ENCODE data around the gene TALDO1. TPM values are rescaled to one million over a fixed set of nuclear protein-coding genes. Genes with fewer than 3 reads are reported as not detected.

Gene TALDO1
- total RNA-seq, 2 experiments from 2014 or later, result 219 to 268 TPM

DNA sequence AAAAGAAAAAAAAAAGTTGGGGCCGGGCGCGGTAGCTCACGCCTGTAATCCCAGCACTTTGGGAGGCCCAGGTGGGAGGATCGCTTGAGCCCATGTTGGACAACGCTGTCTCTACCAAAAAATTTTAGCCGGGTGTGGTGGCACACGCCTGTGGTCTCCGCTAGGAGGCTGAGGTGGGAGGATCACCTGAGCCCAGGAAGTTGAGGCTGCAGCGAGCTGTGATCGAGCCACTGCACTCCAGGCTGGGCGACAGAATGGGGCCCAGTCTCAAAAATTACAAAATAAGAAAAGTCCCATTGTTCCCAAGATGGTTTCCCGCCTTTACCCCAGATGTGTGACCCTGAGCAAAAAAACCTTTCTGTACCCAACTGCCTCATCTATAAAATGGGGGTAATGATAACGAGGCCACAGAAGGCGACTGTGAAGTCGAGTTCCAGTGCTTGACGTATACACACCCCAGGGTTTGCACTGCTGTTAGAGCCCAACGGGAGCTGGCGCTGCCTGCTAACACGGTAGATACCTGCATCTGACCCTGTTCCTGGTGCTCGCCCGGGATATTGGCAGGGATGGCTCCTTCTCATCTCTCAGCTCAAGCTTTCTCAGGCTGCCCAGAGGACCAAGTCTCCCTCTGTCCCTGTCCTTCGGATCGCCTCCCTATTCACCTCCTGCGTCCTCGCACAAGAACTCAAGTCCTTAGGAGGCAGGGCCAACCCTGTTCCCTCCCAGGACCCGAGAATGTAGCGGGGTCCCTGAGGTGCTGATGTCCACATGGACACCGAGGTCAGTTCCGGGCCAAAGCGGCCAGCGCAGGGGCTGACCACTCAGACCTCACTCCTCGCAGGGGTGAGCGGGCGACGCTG lies 61.4 kb downstream of the TALDO1 start:
- Mint-ChIP-seq H3K4me3 (peak overlapping the region; percentile 90), H3K36me3 (ENCODE audit: low read depth) (peaks cover 28% of the 10 kb centered on the region), H3K9me3 (no peaks in the 10 kb centered on the region), H3K4me1 (peaks cover 46% of the 10 kb centered on the region), H3K27ac (peak overlapping the region; percentile 98), H3K27me3 (no peaks in the 10 kb centered on the region)
- ChIA-PET POLR2A (no interaction called here), CTCF (interaction anchor here (0.6 to 2.2 kb wide), 7 partner anchors 8 to 25 kb away, joined by 3 to 12 read pairs (median 6); partner anchors contain the start of gene PNPLA2)
- DNase-seq, result peak; percentile 40

DNA sequence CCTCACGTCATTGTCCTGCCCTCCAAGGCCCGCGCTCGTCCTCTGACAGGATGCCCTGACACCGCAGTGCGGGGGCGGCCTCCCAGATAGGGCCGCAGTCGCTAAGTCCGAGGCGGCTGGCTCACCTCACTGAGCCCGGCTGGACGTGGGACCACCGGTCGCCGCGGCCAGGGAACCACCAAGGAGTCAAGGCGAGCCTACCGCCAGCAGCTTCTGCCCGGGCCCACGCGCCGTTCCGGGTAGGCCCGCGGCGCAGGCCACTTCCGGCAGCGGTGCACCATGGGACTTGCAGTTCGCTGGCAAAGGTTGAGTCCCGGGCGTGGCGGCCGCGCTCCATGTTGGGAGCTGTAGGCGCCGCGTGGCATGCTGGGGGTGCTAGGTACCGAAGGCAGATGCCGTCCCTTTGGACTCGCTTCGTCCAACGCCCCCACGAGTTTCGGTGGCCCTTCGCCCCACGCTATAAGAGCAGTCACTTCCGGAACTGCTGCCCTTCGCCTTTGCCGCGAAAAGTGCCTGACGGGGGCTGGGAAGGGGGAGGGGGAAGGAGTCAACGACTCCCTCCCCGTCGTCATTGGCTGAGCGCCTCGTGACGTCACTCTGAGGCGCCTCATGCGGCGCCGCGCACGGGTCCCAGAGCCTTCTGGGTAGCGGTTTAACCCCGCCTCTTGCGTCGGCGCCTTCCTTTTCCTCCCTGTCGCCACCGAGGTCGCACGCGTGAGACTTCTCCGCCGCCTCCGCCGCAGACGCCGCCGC lies 62.2 kb downstream of the TALDO1 start, which contains the start of gene RPLP2:
Gene RPLP2 (plus strand): TSS at position 681 of the 753 bp plus-strand sequence. CDS start 268 bp downstream, outside the sequence.
- POLR2A ChIA-PET, result interaction anchor here (0.5 to 0.8 kb wide), 2 partner anchors 10 to 505 kb away, joined by 3 to 4 read pairs; no protein-coding TSS in a partner anchor

DNA sequence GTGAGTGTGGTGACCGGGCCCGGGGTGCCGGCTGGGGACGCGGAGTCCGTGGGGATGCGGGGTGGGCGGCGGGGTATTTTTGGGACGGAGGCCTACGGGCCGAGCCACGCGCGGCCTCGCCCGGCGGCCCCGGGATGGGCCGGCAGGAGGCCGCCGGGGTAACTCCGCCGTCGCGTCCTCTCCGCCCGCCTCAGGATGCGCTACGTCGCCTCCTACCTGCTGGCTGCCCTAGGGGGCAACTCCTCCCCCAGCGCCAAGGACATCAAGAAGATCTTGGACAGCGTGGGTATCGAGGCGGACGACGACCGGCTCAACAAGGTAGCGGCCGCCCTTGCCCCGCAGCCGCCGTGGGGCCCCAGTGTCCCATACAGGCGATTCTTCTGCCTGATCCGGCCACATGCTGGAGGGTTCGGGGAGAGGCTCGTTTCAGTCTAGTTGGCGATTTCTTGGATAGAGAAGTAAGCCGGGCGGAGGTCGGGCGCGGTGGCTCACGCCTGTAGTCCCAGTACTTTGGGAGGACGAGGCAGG lies 62.8 kb downstream of the TALDO1 start:
- no peak for DNase-seq
- no peaks in the 10 kb centered on the region for H3K27me3 Mint-ChIP-seq
- H3K9me3 Mint-ChIP-seq, result no peaks in the 10 kb centered on the region
- H3K4me1 Mint-ChIP-seq, result peaks cover 46% of the 10 kb centered on the region
- ChIA-PET CTCF (interaction anchor here (2.0 to 2.2 kb wide), 2 partner anchors 8 to 9 kb away, joined by 6 to 12 read pairs; partner anchors contain the start of gene PNPLA2), POLR2A (interaction anchor here (0.8 kb wide), 1 partner anchor 9 kb away, joined by 3 read pairs; no protein-coding TSS in a partner anchor)
- peak overlapping the region; percentile 90 for H3K4me3 Mint-ChIP-seq
- peak overlapping the region; percentile 98 for H3K27ac Mint-ChIP-seq
- H3K36me3 Mint-ChIP-seq (ENCODE audit: low read depth), result peaks cover 26% of the 10 kb centered on the region

More for the DNA sequence above, 62.2 kb downstream of the TALDO1 start, which contains the start of gene RPLP2:
- CTCF ChIA-PET, result interaction anchor here (1.2 to 2.2 kb wide), 4 partner anchors 8 to 23 kb away, joined by 4 to 12 read pairs (median 5); partner anchors contain the start of gene PNPLA2
- peak; percentile 98 for DNase-seq
- Mint-ChIP-seq H3K9me3 (no peaks in the 10 kb centered on the region), H3K4me3 (peak within 1 kb of the TSS; percentile 90), H3K27me3 (no peaks in the 10 kb centered on the region), H3K4me1 (peaks cover 46% of the 10 kb centered on the region), H3K27ac (peak within 1 kb of the TSS; percentile 98), H3K36me3 (ENCODE audit: low read depth) (peaks cover 26% of the 10 kb centered on the region)

DNA sequence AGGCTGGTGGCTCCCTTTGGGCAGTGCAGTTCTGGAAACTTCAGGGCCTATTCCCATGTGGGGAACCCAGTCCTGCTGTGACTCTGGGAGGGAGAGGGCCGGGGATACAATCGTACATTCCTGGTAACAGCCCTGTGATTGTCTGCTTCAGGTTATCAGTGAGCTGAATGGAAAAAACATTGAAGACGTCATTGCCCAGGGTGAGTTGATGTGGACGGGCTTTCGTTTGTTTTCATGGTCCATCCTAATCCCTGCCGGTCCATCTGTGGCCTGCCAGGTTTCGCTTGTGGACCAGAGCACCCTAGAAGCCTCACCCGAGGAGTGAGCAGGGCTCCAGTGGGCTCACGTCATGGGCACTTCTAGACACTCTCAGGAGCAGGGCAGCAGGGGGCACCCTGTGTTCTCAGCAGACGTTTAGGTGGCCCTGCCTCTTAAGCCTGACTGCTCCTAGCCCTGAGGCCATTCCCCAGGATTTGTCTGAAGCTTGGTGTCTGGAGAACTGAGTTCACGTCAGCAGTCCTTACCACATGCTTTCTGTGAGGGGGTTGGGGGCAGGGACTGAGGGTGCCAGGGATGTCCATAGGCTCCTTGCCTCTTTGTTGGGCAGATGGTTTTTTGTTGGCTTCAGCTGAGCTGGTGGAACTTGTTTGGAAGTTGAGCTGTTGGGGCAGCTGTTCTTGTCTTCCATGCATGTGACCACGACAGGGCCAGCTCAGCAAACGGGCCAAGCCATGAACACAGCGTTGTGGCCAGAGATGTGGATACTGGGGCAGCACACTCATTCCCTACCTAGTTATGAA lies 64.4 kb downstream of the TALDO1 start:
- Mint-ChIP-seq H3K36me3 (ENCODE audit: low read depth) (peaks cover 26% of the 10 kb centered on the region), H3K4me1 (peaks cover 40% of the 10 kb centered on the region), H3K27ac (peak overlapping the region; percentile 87), H3K4me3 (peak overlapping the region; percentile 90), H3K27me3 (no peaks in the 10 kb centered on the region), H3K9me3 (no peaks in the 10 kb centered on the region)
- CTCF ChIA-PET, result interaction anchor here (1.0 to 1.1 kb wide), 2 partner anchors 22 to 34 kb away, joined by 3 read pairs; no protein-coding TSS in a partner anchor
- POLR2A ChIA-PET, result no interaction called here
- DNase-seq, result no peak

DNA sequence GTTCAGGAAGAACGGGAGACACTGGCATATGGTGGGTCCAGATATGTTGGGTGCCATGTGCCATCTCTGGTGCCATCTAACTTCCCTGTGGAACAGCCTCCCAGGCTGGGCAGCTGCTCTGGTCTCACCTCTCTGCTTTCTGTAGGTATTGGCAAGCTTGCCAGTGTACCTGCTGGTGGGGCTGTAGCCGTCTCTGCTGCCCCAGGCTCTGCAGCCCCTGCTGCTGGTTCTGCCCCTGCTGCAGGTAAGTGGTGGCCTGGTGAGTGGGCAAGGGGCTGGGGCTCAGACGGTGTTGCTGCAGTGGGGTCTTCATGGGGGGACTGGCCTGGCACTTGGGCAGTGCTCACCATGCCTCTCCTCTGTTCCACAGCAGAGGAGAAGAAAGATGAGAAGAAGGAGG lies 65.1 kb downstream of the TALDO1 start:
- H3K36me3 Mint-ChIP-seq (ENCODE audit: low read depth), result peaks cover 26% of the 10 kb centered on the region
- peaks cover 40% of the 10 kb centered on the region for H3K4me1 Mint-ChIP-seq
- no peak overlapping the region for H3K4me3 Mint-ChIP-seq
- no peak overlapping the region for H3K27ac Mint-ChIP-seq
- no peaks in the 10 kb centered on the region for H3K9me3 Mint-ChIP-seq
- ChIA-PET CTCF (interaction anchor here (1.0 kb wide), 1 partner anchor 22 kb away, joined by 3 read pairs; no protein-coding TSS in a partner anchor), POLR2A (no interaction called here)
- DNase-seq, result no peak
- H3K27me3 Mint-ChIP-seq, result no peaks in the 10 kb centered on the region

DNA sequence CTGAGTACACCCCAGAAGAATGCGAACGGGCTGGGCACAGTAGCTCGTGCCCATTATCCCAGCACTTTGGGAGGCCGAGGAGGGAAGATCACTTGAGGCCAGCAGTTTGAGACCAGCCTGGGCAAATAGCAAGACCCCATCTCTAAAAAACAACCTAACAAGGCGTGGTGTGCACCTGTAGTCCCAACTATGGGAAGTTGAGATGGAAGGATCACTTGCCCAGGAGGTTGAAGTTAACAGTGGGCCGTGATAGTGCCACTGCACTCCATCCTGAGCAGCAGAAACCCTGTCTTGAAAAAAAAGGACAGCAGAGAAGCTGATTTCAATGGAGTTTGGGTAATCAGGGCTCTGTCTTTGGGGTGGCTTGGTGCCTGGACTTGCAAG lies 65.8 kb downstream of the TALDO1 start:
- ChIA-PET CTCF (no interaction called here), POLR2A (no interaction called here)
- H3K4me3 Mint-ChIP-seq, result no peak overlapping the region

DNA sequence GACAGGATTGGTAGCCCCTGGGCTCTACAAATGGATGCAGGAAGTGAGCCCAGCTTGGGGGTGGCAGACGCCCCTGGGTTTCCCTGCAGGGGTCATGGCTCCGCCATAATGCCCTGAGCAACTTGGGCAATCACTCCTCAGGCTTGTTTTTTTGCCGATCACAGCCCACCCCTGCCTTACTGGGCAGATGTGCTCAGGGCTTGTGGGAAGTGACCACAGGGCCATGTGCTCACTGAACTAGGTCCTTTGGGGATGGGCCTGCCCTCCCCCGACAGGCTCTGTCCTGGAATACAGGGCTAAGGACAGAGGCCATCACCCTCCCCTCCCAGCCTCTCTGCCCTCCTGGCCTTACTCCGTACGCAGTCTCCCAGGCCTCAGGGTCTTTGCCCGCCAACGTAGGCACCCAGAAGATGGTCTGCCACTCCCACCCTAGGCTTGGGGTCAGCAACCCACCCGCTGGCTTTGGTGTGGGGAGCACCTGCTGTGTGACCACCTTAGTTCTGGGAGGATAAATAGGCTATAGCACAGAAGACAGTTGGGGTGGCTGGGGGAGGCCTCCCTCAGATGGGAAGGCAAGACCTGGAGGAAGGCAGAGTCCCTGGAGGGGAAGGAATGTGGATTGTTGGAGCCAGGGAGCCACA lies 66.3 kb downstream of the TALDO1 start:
- ChIA-PET POLR2A (no interaction called here), CTCF (interaction anchor here (1.2 kb wide), 1 partner anchor 15 kb away, joined by 3 read pairs; no protein-coding TSS in a partner anchor)
- H3K4me3 Mint-ChIP-seq, result no peak overlapping the region
- peaks cover 23% of the 10 kb centered on the region for H3K36me3 Mint-ChIP-seq (ENCODE audit: low read depth)
- no peaks in the 10 kb centered on the region for H3K27me3 Mint-ChIP-seq
- H3K9me3 Mint-ChIP-seq, result no peaks in the 10 kb centered on the region
- H3K27ac Mint-ChIP-seq, result no peak overlapping the region
- no peak for DNase-seq
- H3K4me1 Mint-ChIP-seq, result peaks cover 31% of the 10 kb centered on the region

More for the DNA sequence above, 65.8 kb downstream of the TALDO1 start:
- Mint-ChIP-seq H3K27ac (no peak overlapping the region), H3K4me1 (peaks cover 35% of the 10 kb centered on the region), H3K27me3 (no peaks in the 10 kb centered on the region), H3K9me3 (no peaks in the 10 kb centered on the region), H3K36me3 (ENCODE audit: low read depth) (peaks cover 23% of the 10 kb centered on the region)
- DNase-seq, result no peak

Other genes starting within 250 kb of the TALDO1 start
- 10 to 100 TPM; 90.6 to 99.5 TPM for gene RNH1, start 240.2 kb upstream of the TALDO1 start, total RNA-seq
- 10 to 100 TPM; 51.7 to 63.5 TPM for gene HRAS, start 211.9 kb upstream of the TALDO1 start, total RNA-seq
- 1 to 10 TPM; 2.0 to 2.1 TPM for gene LRRC56, start 209.9 kb upstream of the TALDO1 start, total RNA-seq
- 1 to 10 TPM; 3.4 to 4.8 TPM for gene LMNTD2, start 186.7 kb upstream of the TALDO1 start, total RNA-seq
- 10 to 100 TPM; 30.7 to 38.1 TPM for gene RASSF7, start 186.5 kb upstream of the TALDO1 start, total RNA-seq
- gene PHRF1, start 171.0 kb upstream of the TALDO1 start, total RNA-seq, result 10 to 100 TPM; 46.8 to 48.6 TPM
- 100 to 1,000 TPM; 152 to 154 TPM for gene IRF7, start 131.5 kb upstream of the TALDO1 start, total RNA-seq
- not detected for gene CDHR5, start 122.5 kb upstream of the TALDO1 start, total RNA-seq
- gene SCT, start 120.3 kb upstream of the TALDO1 start, total RNA-seq, result not detected
- under 1 TPM; 0.21 to 0.30 TPM for gene DRD4, start 110.2 kb upstream of the TALDO1 start, total RNA-seq
- gene DEAF1, start 52.2 kb upstream of the TALDO1 start, total RNA-seq, result 10 to 100 TPM; 44.0 to 48.8 TPM
- gene TMEM80, start 51.6 kb upstream of the TALDO1 start, total RNA-seq, result 10 to 100 TPM; 39.1 to 44.7 TPM
- 10 to 100 TPM in 1 of 2 experiments, 1 to 10 TPM in 1; 7.8 to 11.9 TPM for gene EPS8L2, start 41.2 kb upstream of the TALDO1 start, total RNA-seq
- 10 to 100 TPM; 58.2 to 62.1 TPM for gene GATD1, start 30.0 kb downstream of the TALDO1 start, total RNA-seq
- under 1 TPM; 0.20 to 0.60 TPM for gene CEND1, start 42.6 kb downstream of the TALDO1 start, total RNA-seq
- gene SLC25A22, start 50.8 kb downstream of the TALDO1 start, total RNA-seq, result 10 to 100 TPM; 45.9 to 49.1 TPM
- 10 to 100 TPM; 47.9 to 60.4 TPM for gene PIDD1, start 57.8 kb downstream of the TALDO1 start, total RNA-seq
- gene RPLP2, start 62.5 kb downstream of the TALDO1 start, total RNA-seq, result 1,000 to 10,000 TPM; 1,927 to 2,229 TPM
- 10 to 100 TPM; 68.9 to 71.9 TPM for gene PNPLA2, start 71.5 kb downstream of the TALDO1 start, total RNA-seq
- 1 to 10 TPM; 7.7 to 8.1 TPM for gene CRACR2B, start 80.5 kb downstream of the TALDO1 start, total RNA-seq
- gene CD151, start 85.5 kb downstream of the TALDO1 start, total RNA-seq, result 10 to 100 TPM; 35.4 to 37.6 TPM
- 10 to 100 TPM; 90.3 to 96.0 TPM for gene POLR2L, start 95.1 kb downstream of the TALDO1 start, total RNA-seq
- gene TSPAN4, start 95.4 kb downstream of the TALDO1 start, total RNA-seq, result 1 to 10 TPM; 7.7 to 7.9 TPM
- 10 to 100 TPM; 42.6 to 45.5 TPM for gene CHID1, start 163.3 kb downstream of the TALDO1 start, total RNA-seq
- gene AP2A2, start 178.4 kb downstream of the TALDO1 start, total RNA-seq, result 10 to 100 TPM; 60.1 to 66.7 TPM

Measured in activated CD4-positive, alpha-beta T cell treated with anti-CD3 and anti-CD28 coated beads, Interleukin-2, amount 10 ng/mL, durations not matched to agents 7 days and 5 days (primary cell).